OCI-LY3 (cell line): ENCODE results near the gene RUNX2.

Experiments used
- H2AFZ ChIP-seq: fragments of 200-600, 300-600 bp; shearing (Covaris generic); 2 replicates; pipeline ENCODE4 v1.6.0; 2014; ENCODE audit warnings: antibody characterized with exemption, low read depth, low read length
- H3K27ac ChIP-seq: fragments of 200-600, 300-600 bp; sonication (generic); 2 replicates; pipeline ENCODE4 v1.5.1; 2014; ENCODE audit warnings: mild to moderate bottlenecking, low read length, moderate library complexity, mixed read lengths
- H3K27me3 ChIP-seq: fragments of 200-600, 300-600 bp; sonication (generic); 2 replicates; pipeline ENCODE4 v1.6.1; 2014; ENCODE audit warnings: low read depth, low read length, mixed read lengths
- H3K36me3 ChIP-seq: fragments of 200-600, 300-600 bp; sonication (generic); replicated peaks from 2 replicates; pipeline ENCODE3; 2014; ENCODE audit warnings: low read depth, low read length, mixed read lengths
- H3K4me1 ChIP-seq: fragments of 300-600, 200-600 bp; sonication (generic); 2 replicates; pipeline ENCODE4 v1.6.1; 2014; ENCODE audit warnings: low read length, mixed read lengths
- H3K4me2 ChIP-seq: fragments of 200-600, 300-600 bp; sonication (generic); 2 replicates; pipeline ENCODE4 v1.6.1; 2014; ENCODE audit warnings: low read length, mixed read lengths
- H3K4me3 ChIP-seq: fragments of 300-600, 200-600 bp; sonication (generic); 2 replicates; pipeline ENCODE4 v1.5.1; 2014; ENCODE audit warnings: antibody characterized with exemption, mild to moderate bottlenecking, low read length, moderate library complexity
- H3K79me2 ChIP-seq: fragments of 300-600, 200-600 bp; shearing (Covaris generic); 2 replicates; pipeline ENCODE4 v1.6.1; 2014; ENCODE audit warnings: mild to moderate bottlenecking, low read length, mixed read lengths
- H3K9ac ChIP-seq: fragments of 300-600, 200-600 bp; shearing (Covaris generic); 2 replicates; pipeline ENCODE4 v1.6.0; 2014; ENCODE audit warnings: mild to moderate bottlenecking, low read length, moderate library complexity
- H3K9me3 ChIP-seq: fragments of 200-600, 300-600 bp; shearing (Covaris generic); 2 replicates; pipeline ENCODE4 v1.6.1; 2014; ENCODE audit warnings: low read length, mixed read lengths; ENCODE audit not compliant: insufficient read depth
- H4K20me1 ChIP-seq: fragments of 200-600, 300-600 bp; sonication (generic); 2 replicates; pipeline ENCODE4 v1.6.1; 2016; ENCODE audit warnings: low read length, mixed read lengths; ENCODE audit not compliant: insufficient read depth
- CTCF ChIP-seq: fragments of 200-600, 300-600 bp; sonication (generic); IDR thresholded peaks from 2 replicates; pipeline ENCODE4 v1.5.1; 2014; ENCODE audit warnings: antibody characterized with exemption, low read length, low read depth
- EZH2phosphoT487 ChIP-seq: fragments of 200-600 bp; shearing (Covaris generic); IDR thresholded peaks from 2 replicates; pipeline ENCODE4 v1.6.1; 2018; ENCODE audit warnings: antibody characterized with exemption, mixed run types, low read depth

Gene RUNX2

DNA sequence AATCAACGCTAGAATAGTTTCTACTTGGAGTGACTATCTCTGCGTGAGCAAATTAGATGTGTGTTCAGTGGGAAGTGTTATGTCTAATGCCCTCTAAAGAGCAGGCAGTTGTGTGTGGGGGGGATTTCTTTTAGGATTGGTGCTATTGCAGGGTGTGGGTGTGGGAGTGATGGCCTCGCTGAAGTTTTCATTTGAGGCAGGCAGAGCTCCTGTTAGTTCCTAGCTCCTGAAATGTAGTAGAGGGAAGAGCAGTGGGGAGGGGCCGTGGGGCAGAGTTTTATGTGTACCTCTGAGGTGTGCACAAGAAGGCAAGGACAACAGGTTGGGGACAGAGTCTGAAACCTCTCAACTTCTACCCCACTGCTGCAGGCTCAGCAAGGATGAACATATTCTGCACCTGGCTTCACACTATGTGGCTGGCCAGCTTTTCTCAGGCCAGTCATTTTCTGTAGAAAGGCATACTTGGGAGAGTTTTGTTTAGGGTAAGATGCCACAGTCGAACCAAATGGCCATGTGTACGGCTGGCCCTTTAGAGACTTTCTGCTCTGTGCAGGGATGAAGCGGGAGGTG is 278.8 kb downstream of the RUNX2 start:
- Histone ChIP-seq H3K9me3 (no peaks in the 10 kb centered on the region), H4K20me1 (no peaks in the 10 kb centered on the region), H2AFZ (no peak overlapping the region), H3K4me2 (no peak overlapping the region), H3K79me2 (no peaks in the 10 kb centered on the region), H3K4me1 (0 out of 2 replicates have a peak, but pooled peaks cover 5% of the 10 kb centered on the region), H3K27me3 (peaks cover 52% of the 10 kb centered on the region), H3K4me3 (no peak overlapping the region), H3K36me3 (no peaks in the 10 kb centered on the region), H3K27ac (no peak overlapping the region), H3K9ac (no peak overlapping the region)
- TF ChIP-seq EZH2phosphoT487 (no peak), CTCF (no peak)

- H3K4me1 ChIP-seq: 0 out of 2 replicates have a peak, but pooled peaks cover 5% of the 10 kb centered on the region
- TF ChIP-seq CTCF: no peak
- TF ChIP-seq EZH2phosphoT487: no peak
- H3K4me3 ChIP-seq: no peak overlapping the region
- no peak overlapping the region for H2AFZ ChIP-seq
- no peaks in the 10 kb centered on the region for H4K20me1 ChIP-seq
- H3K79me2 ChIP-seq: no peaks in the 10 kb centered on the region
- H3K9ac ChIP-seq: no peak overlapping the region
- H3K36me3 ChIP-seq: no peaks in the 10 kb centered on the region
- H3K27ac ChIP-seq: no peak overlapping the region
- peaks cover 55% of the 10 kb centered on the region for H3K27me3 ChIP-seq
- H3K9me3 ChIP-seq: no peaks in the 10 kb centered on the region
- no peak overlapping the region for H3K4me2 ChIP-seq
These were observed 279.7 kb downstream of the RUNX2 start for GRCh38 chr6:45607798-45608197.

- Histone ChIP-seq H3K27me3 (peaks cover 57% of the 10 kb centered on the region), H3K4me3 (no peak overlapping the region), H3K4me2 (no peak overlapping the region), H3K79me2 (no peaks in the 10 kb centered on the region), H3K9ac (no peak overlapping the region), H3K9me3 (no peaks in the 10 kb centered on the region), H3K36me3 (no peaks in the 10 kb centered on the region), H4K20me1 (no peaks in the 10 kb centered on the region), H3K4me1 (0 out of 2 replicates have a peak, but pooled peaks cover 5% of the 10 kb centered on the region), H3K27ac (no peak overlapping the region), H2AFZ (no peak overlapping the region)
- TF ChIP-seq CTCF (no peak), EZH2phosphoT487 (no peak)
These were observed 280.3 kb downstream of the RUNX2 start for GRCh38 chr6:45608252-45608913.

- no peak overlapping the region for H3K4me3 ChIP-seq
- peaks cover 57% of the 10 kb centered on the region for H3K27me3 ChIP-seq
- H3K4me2 ChIP-seq: no peak overlapping the region
- no peaks in the 10 kb centered on the region for H4K20me1 ChIP-seq
- H3K36me3 ChIP-seq: no peaks in the 10 kb centered on the region
- no peak overlapping the region for H2AFZ ChIP-seq
- no peaks in the 10 kb centered on the region for H3K79me2 ChIP-seq
- no peak overlapping the region for H3K27ac ChIP-seq
- TF ChIP-seq EZH2phosphoT487 (no peak), CTCF (no peak)
- no peaks in the 10 kb centered on the region for H3K9me3 ChIP-seq
- H3K9ac ChIP-seq: no peak overlapping the region
- 0 out of 2 replicates have a peak, but pooled peaks cover 5% of the 10 kb centered on the region for H3K4me1 ChIP-seq
These were observed 281.1 kb downstream of the RUNX2 start for GRCh38 chr6:45609141-45609638.
